SK-N-SH (cell line): ENCODE data around the gene CALML6. TPM values are rescaled to one million over a fixed set of nuclear protein-coding genes. Genes with fewer than 3 reads are reported as not detected.

Experiments used
- CTCF ChIA-PET: fragments of 300-600, 350-600 bp; formaldehyde crosslinking; extraction: SDS; loops from one replicate; lab custom pipeline; 2021; lab: Yijun Ruan, JAX
- POLR2A ChIA-PET: fragments of 350-600 bp; sonication (Branson Sonifier 250); formaldehyde crosslinking; extraction: SDS; loops from one replicate; lab custom pipeline; 2020; ENCODE audit warnings: antibody characterized with exemption, inconsistent platforms; lab: Yijun Ruan, JAX
- DNase-seq: peaks from one replicate; pipeline ENCODE4 v3.0.0; 2012
- H2AFZ ChIP-seq: fragments of 200-600 bp; sonication (generic); 2 replicates; pipeline ENCODE4 v1.8.1; 2016; ENCODE audit warnings: antibody characterized with exemption, mild to moderate bottlenecking, low read depth
- H3F3A ChIP-seq: fragments of 200-600 bp; sonication (generic); replicated peaks from 2 replicates; pipeline ENCODE3; 2016; ENCODE audit warnings: antibody characterized with exemption, mild to moderate bottlenecking; ENCODE audit not compliant: insufficient read depth
- H3K27ac ChIP-seq, 2 experiments: fragments of 200-500 bp in 1 of 2; fragments of 200-600 bp in 1 of 2; sonication (Bioruptor generic) in 1 of 2; sonication (generic), shearing (Covaris generic) in 1 of 2; 2 replicates each; pipeline versions ENCODE4 v1.5.1 to v1.6.1; 2014 to 2016; ENCODE audit warnings: low read depth in 2 of 2, inconsistent platforms in 1 of 2, low read length in 1 of 2, mild to moderate bottlenecking in 1 of 2, mixed read lengths in 1 of 2
- H3K27me3 ChIP-seq: fragments of 200-600 bp; sonication (generic), shearing (Covaris generic); 2 replicates; pipeline ENCODE4 v1.6.1; 2016; ENCODE audit warnings: mixed run types; ENCODE audit not compliant: insufficient read depth
- H3K36me3 ChIP-seq, 2 experiments: fragments of 200-500 bp in 1 of 2; fragments of 200-600 bp in 1 of 2; sonication (Bioruptor generic) in 1 of 2; sonication (generic) in 1 of 2; replicated peaks in 1 of 2; 2 replicates each; pipeline versions ENCODE3 to v1.5.1; 2014 to 2016; ENCODE audit warnings: low read length in 1 of 2, mild to moderate bottlenecking in 1 of 2; ENCODE audit not compliant: insufficient read depth in 2 of 2, control insufficient read depth in 1 of 2
- H3K4me1 ChIP-seq, 2 experiments: fragments of 200-500 bp in 1 of 2; fragments of 200-600 bp in 1 of 2; sonication (Bioruptor generic) in 1 of 2; sonication (generic), shearing (Covaris generic) in 1 of 2; 2 replicates each; pipeline versions ENCODE4 v1.5.1 to v1.6.1; 2014 to 2016; ENCODE audit warnings: low read depth in 1 of 2, low read length in 1 of 2, mixed run types in 1 of 2; ENCODE audit not compliant: insufficient read depth in 2 of 2, control insufficient read depth in 1 of 2
- H3K4me2 ChIP-seq: fragments of 200-600 bp; sonication (generic), shearing (Covaris generic); 2 replicates; pipeline ENCODE4 v1.6.1; 2017; ENCODE audit warnings: mixed run types
- H3K4me3 ChIP-seq, 2 experiments: fragments of 200-500 bp in 1 of 2; fragments of 200-600 bp in 1 of 2; sonication (Bioruptor generic) in 1 of 2; sonication (generic), shearing (Covaris generic) in 1 of 2; 2 replicates each; pipeline versions ENCODE4 v1.5.1 to v1.8.1; 2014 to 2016; ENCODE audit warnings: low read depth in 2 of 2, inconsistent platforms in 1 of 2, low read length in 1 of 2, mild to moderate bottlenecking in 1 of 2, mixed read lengths in 1 of 2, moderate library complexity in 1 of 2
- H3K79me2 ChIP-seq: fragments of 200-600 bp; sonication (generic); 2 replicates; pipeline ENCODE4 v1.8.1; 2017; ENCODE audit warnings: mild to moderate bottlenecking; ENCODE audit not compliant: insufficient read depth
- H3K9ac ChIP-seq: fragments of 200-600 bp; sonication (generic); 2 replicates; pipeline ENCODE4 v1.6.1; 2017; ENCODE audit warnings: mixed run types
- H3K9me2 ChIP-seq: fragments of 200-600 bp; sonication (generic); 2 replicates; pipeline ENCODE4 v1.6.1; 2017; ENCODE audit warnings: mixed run types
- H3K9me3 ChIP-seq: fragments of 200-600 bp; sonication (generic); 2 replicates; pipeline ENCODE4 v1.6.1; 2017; ENCODE audit warnings: mixed run types, mild to moderate bottlenecking, moderate library complexity
- H4K20me1 ChIP-seq: fragments of 200-600 bp; sonication (generic); 2 replicates; pipeline ENCODE4 v1.6.1; 2017; ENCODE audit warnings: mild to moderate bottlenecking, mixed run types; ENCODE audit not compliant: insufficient read depth
- CTCF ChIP-seq: fragments of 200-600 bp; sonication (generic); IDR thresholded peaks from 2 replicates; pipeline ENCODE4 v1.6.1; 2017; ENCODE audit warnings: antibody characterized with exemption, mild to moderate bottlenecking, moderate library complexity
- ELF1 ChIP-seq: IDR thresholded peaks from 2 replicates; pipeline ENCODE4 v1.4.0; 2012
- MXI1 ChIP-seq: IDR thresholded peaks from 2 replicates; pipeline ENCODE4 v1.6.1; 2012; ENCODE audit warnings: mild to moderate bottlenecking, low read depth, low read length, improper control_type of control experiment
- NFIC ChIP-seq: IDR thresholded peaks from 2 replicates; pipeline ENCODE4 v1.4.0; 2012; ENCODE audit warnings: borderline replicate concordance
- RAD21 ChIP-seq: IDR thresholded peaks from 2 replicates; pipeline ENCODE4 v1.6.1; 2012; ENCODE audit warnings: mild to moderate bottlenecking, low read length
- RFX5 ChIP-seq: IDR thresholded peaks from 2 replicates; pipeline ENCODE4 v1.6.1; 2012; ENCODE audit warnings: mild to moderate bottlenecking, improper control_type of control experiment, low read length
- RXRA ChIP-seq: IDR thresholded peaks from 2 replicates; pipeline ENCODE4 v1.4.0; 2012; ENCODE audit warnings: low read depth, mild to moderate bottlenecking, borderline replicate concordance
- SMC3 ChIP-seq: IDR thresholded peaks from 2 replicates; pipeline ENCODE4 v1.6.1; 2012; ENCODE audit warnings: low read depth, low read length, improper control_type of control experiment
- USF1 ChIP-seq: IDR thresholded peaks from 2 replicates; pipeline ENCODE4 v1.4.0; 2012; ENCODE audit warnings: low read depth, borderline replicate concordance
- USF2 ChIP-seq: fragments of 150-350 bp; IDR thresholded peaks from 2 replicates; pipeline ENCODE4 v1.6.1; 2017; ENCODE audit warnings: antibody characterized with exemption, low read length, low read depth, borderline replicate concordance
- ZBTB33 ChIP-seq: IDR thresholded peaks from 2 replicates; pipeline ENCODE4 v1.4.0; 2012; ENCODE audit warnings: low read depth, borderline replicate concordance
- WGBS: methylation state at CpG from one replicate; pipeline ENCODE4 v1.1.6; 2017; ENCODE audit warnings: low lambda C conversion rate; 5-methylcytosine and 5-hydroxymethylcytosine counted together
- polyA plus RNA-seq, 3 experiments: library from polyadenylated mRNA; depleted of rRNA; stranded (reverse); fragments of >200 nt; gene quantifications; 2 replicates each; pipeline ENCODE4 v1.2.3, GENCODE V29; 2012
- TF ChIP-seq, protein P1 (sequence below): IDR thresholded peaks from 2 replicates; pipeline ENCODE4 v1.4.0; 2012; ENCODE audit warnings: low read depth
- TF ChIP-seq, protein P2 (sequence below): IDR thresholded peaks from 2 replicates; pipeline ENCODE4; 2012

Gene CALML6
- polyA plus RNA-seq, 1 of the 3 experiments (the other 2 are of a cell fraction): 0.87 TPM

DNA sequence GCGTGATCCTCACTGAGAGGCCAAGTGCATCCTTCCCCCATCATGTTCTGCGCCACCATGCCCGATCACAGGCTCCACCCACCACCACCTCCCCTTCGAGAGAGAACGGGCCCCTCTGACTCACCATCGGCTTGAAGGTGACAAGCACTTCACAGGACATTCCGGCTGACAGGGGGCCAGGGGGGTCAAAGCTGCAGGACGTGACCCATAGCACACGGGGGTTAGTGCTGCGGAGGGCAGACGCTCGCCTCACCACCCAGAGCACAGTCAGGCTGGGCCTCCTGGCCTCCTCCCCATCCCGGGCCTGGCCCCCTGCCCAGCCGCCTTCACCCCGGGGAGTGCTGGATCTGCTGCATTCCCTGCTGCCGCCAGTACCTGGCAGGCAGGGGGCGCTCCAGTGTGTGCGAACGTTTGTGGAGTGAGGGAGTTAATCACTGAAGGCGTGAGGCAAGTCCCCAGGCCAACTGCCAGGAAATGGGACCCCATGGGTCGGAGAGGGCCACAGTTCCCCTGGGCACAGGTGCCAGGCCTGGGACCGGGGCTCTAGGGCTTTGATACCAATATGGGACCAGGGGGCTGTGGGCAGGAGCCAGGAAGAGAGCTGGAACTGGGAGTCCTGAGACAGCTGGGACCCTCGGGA is 44.9 kb downstream of the CALML6 start:
- Histone ChIP-seq H4K20me1 (no peaks in the 10 kb centered on the region), H3K36me3 (no peaks in the 10 kb centered on the region), H2AFZ (no peak overlapping the region), H3K9ac (no peak overlapping the region), H3K27me3 (no peaks in the 10 kb centered on the region), H3K4me2 (peak overlapping the region; percentile 50; the same call in 1 of the 2 replicates), H3K9me2 (no peaks in the 10 kb centered on the region), H3K79me2 (no peaks in the 10 kb centered on the region), H3K4me3 (peak overlapping the region; percentile 4 to 48; a peak in 1 of 4 replicates)
- POLR2A ChIA-PET: interaction anchor here (1.5 kb wide), 1 partner anchor 83 kb away, joined by 4 read pairs; no protein-coding TSS in a partner anchor
- WGBS: 36% methylated on average over 5 of the region's 23 CpGs
- peak; percentile 97 for DNase-seq
- TF ChIP-seq MXI1 (0 out of 2 replicates have a peak, but pooled peaks have one; percentile 41), USF1 (no peak), RXRA (no peak), CTCF (peak; percentile 73), RAD21 (peak; percentile 78), SMC3 (peak; percentile 83), NFIC (peak; percentile 30; the same call in 1 of the 2 replicates)
- TF ChIP-seq, protein P1, sequence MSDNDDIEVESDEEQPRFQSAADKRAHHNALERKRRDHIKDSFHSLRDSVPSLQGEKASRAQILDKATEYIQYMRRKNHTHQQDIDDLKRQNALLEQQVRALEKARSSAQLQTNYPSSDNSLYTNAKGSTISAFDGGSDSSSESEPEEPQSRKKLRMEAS: no peak
- TF ChIP-seq, all 33 proteins: peak for 5
- CTCF ChIA-PET: interaction anchor here (0.6 to 10.4 kb wide), 40 partner anchors 9 to 214 kb away, joined by 3 to 268 read pairs (median 5); partner anchors contain the start of genes GABRD, PRKCZ and TMEM52
- Histone ChIP-seq H3F3A (no peaks in the 10 kb centered on the region), H3K4me1 (peaks cover 0 to 5% of the 10 kb centered on the region in 2 experiments; a peak in 1 of 4 replicates), H3K9me3 (no peaks in the 10 kb centered on the region), H3K27ac (no peak overlapping the region)

DNA sequence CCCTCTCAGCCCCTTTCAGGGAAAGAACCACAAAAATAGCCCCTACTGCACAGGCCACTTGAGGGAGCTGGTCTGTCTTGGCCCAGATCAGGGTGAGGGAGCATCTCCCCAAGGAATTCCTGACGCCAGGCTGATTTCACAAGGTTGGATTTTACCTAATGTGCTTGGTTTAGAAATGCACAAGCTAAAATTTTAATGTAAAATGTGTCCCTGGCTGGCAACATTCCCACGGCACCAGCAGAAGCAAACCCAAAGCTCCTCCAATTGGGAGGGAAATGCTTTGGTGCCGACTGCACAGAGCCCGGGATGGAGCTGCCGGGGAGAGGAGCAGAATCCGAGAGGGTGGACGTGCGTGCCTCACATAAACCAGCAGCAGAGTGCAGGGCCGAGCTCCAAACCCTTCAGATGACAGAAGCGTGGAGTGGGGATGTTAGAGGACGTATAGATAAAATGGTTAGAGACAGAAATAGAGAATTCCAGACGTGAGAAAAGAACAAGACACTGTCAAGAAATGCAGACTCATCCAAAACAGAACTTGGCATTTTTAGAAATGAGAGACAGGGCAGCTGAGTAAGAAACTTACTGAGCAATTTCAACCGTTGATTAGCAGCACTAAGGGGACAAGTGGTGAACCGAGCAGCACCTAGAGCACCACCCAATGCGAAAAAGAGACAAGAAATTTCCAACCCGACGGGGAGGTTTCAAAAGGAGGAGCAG is 45.6 kb downstream of the CALML6 start:
- Histone ChIP-seq H3K27ac (no peak overlapping the region), H3K4me3 (no peak overlapping the region), H3F3A (no peaks in the 10 kb centered on the region), H3K4me2 (no peak overlapping the region), H3K9me3 (no peaks in the 10 kb centered on the region), H3K9me2 (no peaks in the 10 kb centered on the region), H4K20me1 (no peaks in the 10 kb centered on the region), H2AFZ (no peak overlapping the region), H3K27me3 (no peaks in the 10 kb centered on the region), H3K36me3 (no peaks in the 10 kb centered on the region), H3K4me1 (peaks cover 0 to 5% of the 10 kb centered on the region in 2 experiments; a peak in 1 of 4 replicates), H3K9ac (no peak overlapping the region), H3K79me2 (no peaks in the 10 kb centered on the region)
- POLR2A ChIA-PET: interaction anchor here (1.5 kb wide), 1 partner anchor 83 kb away, joined by 4 read pairs; no protein-coding TSS in a partner anchor
- WGBS: 52% methylated on average over 17 of the region's 17 CpGs
- CTCF ChIA-PET: interaction anchor here (0.6 to 10.4 kb wide), 41 partner anchors 9 to 214 kb away, joined by 3 to 268 read pairs (median 5); partner anchors contain the start of genes GABRD, PRKCZ and TMEM52
- no peak for DNase-seq
- TF ChIP-seq CTCF (no peak), RAD21 (no peak), RFX5 (no peak), ZBTB33 (no peak), USF2 (no peak), ELF1 (no peak)
- TF ChIP-seq, protein P1: no peak
- TF ChIP-seq, protein P2, sequence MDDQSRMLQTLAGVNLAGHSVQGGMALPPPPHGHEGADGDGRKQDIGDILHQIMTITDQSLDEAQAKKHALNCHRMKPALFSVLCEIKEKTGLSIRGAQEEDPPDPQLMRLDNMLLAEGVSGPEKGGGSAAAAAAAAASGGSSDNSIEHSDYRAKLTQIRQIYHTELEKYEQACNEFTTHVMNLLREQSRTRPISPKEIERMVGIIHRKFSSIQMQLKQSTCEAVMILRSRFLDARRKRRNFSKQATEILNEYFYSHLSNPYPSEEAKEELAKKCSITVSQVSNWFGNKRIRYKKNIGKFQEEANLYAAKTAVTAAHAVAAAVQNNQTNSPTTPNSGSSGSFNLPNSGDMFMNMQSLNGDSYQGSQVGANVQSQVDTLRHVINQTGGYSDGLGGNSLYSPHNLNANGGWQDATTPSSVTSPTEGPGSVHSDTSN: no peak
